Astrocyte of the spinal cord (primary cell): ENCODE results near the gene MCF2L2.

Source experiments
- DNase-seq: peaks from one replicate; pipeline ENCODE4 v3.0.0; 2011; ENCODE audit warnings: low read depth, low spot score
- H3K4me3 ChIP-seq: 2 replicates; pipeline ENCODE4 v1.5.1; 2011; ENCODE audit warnings: low read depth, mild to moderate bottlenecking, low read length, moderate library complexity
- in situ Hi-C: cut with HindIII; loops from 2 replicates; pipeline ENCODE4 v1.10.0; 2017; ENCODE audit warnings: low sequenced_read_pairs
- TF ChIP-seq, protein P1 (sequence below): IDR thresholded peaks from 2 replicates; pipeline ENCODE4 v1.5.1; 2012; ENCODE audit warnings: low read depth, mild to moderate bottlenecking, low read length, inconsistent platforms

MCF2L2 gene

GRCh38 chr3:183214277-183214612, 214.2 kb downstream of the MCF2L2 start:
- in situ Hi-C loops: no loop called here

DNA sequence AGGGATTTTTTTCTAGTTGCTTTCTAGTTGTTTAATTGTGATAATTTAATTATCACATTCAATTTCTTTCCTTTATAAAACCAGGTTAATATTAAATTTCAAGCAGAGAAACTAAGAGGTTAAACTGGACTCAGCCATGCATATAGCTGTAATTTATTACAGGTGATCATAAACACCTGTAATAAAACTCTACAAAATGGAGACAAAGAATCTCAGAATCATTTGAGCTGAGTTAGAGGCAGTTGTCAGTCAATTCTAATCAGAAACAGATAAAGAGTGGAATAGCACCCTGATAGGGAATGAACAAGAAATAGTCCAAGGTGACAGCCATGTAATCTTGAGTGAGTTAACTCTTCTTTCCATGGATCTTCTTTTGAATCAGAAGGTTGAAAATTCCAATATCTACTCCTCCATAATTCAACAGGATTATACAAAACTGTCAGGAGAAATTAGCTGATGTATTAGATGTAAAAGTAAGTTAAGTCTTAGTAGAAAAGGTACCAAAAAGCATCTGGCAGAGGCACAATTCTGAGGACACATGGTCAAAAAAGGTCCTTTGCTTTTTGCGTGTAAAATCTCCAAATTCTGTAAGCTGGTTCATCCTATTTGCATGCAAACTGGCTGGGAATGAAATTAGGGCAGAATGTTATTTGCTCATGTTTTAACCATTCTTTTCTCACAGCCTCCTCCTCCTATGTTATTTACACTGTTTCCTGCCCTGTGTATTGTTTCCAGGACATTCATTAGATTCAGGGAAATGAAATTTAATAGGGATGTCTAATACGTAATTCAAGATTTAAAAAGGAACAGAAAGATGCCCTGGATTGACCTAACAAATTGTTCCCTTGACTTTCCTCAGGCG, 214.8 kb downstream of the MCF2L2 start:
- DNase-seq: no peak
- no peak overlapping the region for H3K4me3 ChIP-seq
- in situ Hi-C loops: no loop called here
- TF ChIP-seq, protein P1, sequence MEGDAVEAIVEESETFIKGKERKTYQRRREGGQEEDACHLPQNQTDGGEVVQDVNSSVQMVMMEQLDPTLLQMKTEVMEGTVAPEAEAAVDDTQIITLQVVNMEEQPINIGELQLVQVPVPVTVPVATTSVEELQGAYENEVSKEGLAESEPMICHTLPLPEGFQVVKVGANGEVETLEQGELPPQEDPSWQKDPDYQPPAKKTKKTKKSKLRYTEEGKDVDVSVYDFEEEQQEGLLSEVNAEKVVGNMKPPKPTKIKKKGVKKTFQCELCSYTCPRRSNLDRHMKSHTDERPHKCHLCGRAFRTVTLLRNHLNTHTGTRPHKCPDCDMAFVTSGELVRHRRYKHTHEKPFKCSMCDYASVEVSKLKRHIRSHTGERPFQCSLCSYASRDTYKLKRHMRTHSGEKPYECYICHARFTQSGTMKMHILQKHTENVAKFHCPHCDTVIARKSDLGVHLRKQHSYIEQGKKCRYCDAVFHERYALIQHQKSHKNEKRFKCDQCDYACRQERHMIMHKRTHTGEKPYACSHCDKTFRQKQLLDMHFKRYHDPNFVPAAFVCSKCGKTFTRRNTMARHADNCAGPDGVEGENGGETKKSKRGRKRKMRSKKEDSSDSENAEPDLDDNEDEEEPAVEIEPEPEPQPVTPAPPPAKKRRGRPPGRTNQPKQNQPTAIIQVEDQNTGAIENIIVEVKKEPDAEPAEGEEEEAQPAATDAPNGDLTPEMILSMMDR: no peak

More at GRCh38 chr3:183214277-183214612, 214.2 kb downstream of the MCF2L2 start:
- no peak overlapping the region for H3K4me3 ChIP-seq
- DNase-seq: no peak
- TF ChIP-seq, protein P1: no peak

DNA sequence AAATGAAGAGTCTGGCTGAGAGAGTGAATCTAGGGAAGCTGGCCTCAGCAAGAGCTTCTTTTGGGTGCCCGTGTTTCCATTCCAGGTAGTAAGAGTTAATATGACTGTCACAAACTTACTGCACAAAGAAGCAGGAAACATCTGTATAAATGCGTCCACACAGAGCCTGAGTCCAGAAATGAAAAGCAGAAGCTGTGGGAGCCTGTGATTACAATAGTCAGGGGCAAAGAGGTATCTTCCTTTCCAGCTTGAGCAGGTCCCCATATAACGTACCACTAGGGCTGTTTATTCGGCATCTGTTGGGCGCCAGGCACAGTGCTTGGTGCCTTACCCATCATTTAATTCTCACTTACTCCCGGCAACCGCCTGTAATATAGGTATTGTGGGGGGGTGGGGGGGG, 215.9 kb downstream of the MCF2L2 start:
- no peak for DNase-seq
- TF ChIP-seq, protein P1: no peak
- in situ Hi-C loops: no loop called here
- no peak overlapping the region for H3K4me3 ChIP-seq

DNA sequence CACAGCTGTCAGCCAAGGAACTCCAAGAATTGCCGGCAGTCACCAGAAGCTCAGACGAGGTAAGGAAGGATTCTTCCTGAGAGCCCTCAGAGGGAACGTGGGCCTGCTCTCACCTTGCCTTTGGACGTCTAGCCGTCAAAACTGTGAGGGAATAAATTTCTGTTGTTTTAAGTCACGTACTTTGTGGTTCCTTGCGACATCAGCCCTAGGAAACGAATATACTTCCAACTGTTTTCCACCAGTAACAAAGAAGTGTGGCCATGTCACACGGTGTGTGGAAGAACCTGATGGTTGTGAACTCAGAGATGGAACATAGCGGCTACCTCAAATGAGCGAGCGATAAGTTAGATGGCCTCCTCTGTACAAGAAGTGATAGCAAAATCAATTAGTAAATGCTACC, 216.3 kb downstream of the MCF2L2 start:
- in situ Hi-C loops: no loop called here
- TF ChIP-seq, protein P1: no peak
- no peak overlapping the region for H3K4me3 ChIP-seq
- no peak for DNase-seq

DNA sequence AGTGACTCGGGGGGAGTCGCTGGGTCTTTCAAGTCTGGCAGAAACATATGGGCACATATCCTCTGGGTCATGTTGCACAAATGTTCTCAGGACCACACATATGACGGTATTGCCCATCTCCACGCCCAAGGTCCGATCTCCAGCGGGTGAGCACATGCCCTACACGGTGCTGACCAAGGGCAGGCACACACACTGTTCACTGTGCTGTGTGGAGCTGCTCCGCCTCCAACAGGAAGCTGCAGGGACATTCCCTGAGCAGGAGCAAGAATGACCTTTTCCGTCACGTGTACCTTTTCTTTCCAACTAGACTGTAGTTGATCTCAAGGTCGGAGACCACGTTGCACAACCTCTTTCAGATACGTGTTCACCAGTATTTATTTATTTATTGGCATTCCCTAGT, 217.1 kb downstream of the MCF2L2 start:
- no peak for DNase-seq
- no peak overlapping the region for H3K4me3 ChIP-seq
- in situ Hi-C loops: no loop called here
- TF ChIP-seq, protein P1: no peak

DNA sequence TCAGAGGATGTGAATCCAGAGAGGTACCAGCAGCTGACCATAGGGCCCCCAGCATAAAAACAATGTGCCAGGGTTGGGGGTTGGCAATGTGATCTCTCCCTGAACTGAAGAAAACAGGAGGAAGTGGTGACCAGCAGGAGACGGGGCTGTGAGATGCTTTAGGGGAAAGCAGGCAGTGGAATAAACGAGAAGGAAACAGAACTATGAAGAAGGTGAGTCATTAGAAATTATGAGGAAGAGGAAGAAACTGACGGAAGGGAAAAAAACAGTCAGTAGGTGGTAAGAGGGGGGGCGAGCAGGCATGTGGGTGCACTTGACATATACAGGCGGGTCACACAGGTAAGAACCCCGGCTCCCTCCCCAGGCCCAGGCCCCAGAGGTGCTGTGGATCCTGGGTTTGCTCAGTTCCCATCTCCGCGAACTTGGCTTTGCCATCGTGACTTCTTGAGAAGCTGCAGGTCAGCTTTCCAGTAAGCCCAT, 217.5 kb downstream of the MCF2L2 start:
- TF ChIP-seq, protein P1: no peak
- DNase-seq: no peak
- in situ Hi-C loops: no loop called here
- H3K4me3 ChIP-seq: no peak overlapping the region
